Measurements from ENCODE around the gene ZNF335.

GRCh38 chr20:45925821-45926506 lies 46.0 kb downstream of the ZNF335 start:
- no peak for TF ChIP-seq POLR2AphosphoS5 (IDR thresholded peaks at IDR 0.05; ENCODE audit: low read depth, low read length)
- no peak for TF ChIP-seq TAF1 (IDR thresholded peaks at IDR 0.05; ENCODE audit: low read depth, low read length)
- TF ChIP-seq POLR2A (IDR thresholded peaks at IDR 0.05; ENCODE audit: low read depth, low read length) = no peak
- no peak for TF ChIP-seq POU2F2 (IDR thresholded peaks at IDR 0.05; ENCODE audit: low read depth, low read length)
- no peak for TF ChIP-seq SPI1 (IDR thresholded peaks at IDR 0.05; ENCODE audit: low read depth, low read length)
- TF ChIP-seq PAX5 (IDR thresholded peaks at IDR 0.05; ENCODE audit: insufficient read depth, low read length, severe bottlenecking) = no peak
